ACHN (cell line): ENCODE data around the gene TRPV3.

Experiments
- DNase-seq: peaks from one replicate; pipeline ENCODE4 v3.0.0-alpha.2; 2015
- in situ Hi-C: cut with HindIII; loops from 2 replicates; pipeline ENCODE4 v1.10.0; 2017; ENCODE audit warnings: low sequenced_read_pairs, low pct_ligation_motif_present, low pct_unique_long_range_greater_than_20kb

TRPV3 gene

GRCh38 chr17:3553419-3554401 is 3.9 kb downstream of the TRPV3 start:
- DNase-seq, result no peak
- in situ Hi-C loops, result no loop called here

DNA sequence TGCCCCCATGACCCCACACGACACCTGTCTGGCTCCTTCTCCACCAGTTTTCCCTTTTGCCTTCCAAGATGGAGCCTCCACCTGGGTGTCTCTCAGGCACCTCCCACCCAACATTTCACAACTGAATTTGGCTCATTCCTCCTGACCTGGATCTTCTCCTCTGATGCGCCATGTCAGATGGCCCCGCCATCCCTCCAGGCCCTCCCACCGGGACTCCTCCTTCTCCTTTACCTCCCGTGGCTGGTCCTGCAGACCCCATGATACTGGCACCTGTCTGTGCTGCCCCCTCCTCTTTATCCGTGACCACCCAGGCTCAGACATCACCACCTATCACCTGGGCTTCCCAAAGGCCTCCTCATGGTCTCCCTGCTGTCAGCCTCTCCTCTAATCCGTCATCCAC is 4.7 kb downstream of the TRPV3 start:
- in situ Hi-C loops, result no loop called here
- DNase-seq, result no peak

- in situ Hi-C loops, result no loop called here
- DNase-seq, result no peak
These were observed 6.4 kb downstream of the TRPV3 start for GRCh38 chr17:3551189-3551588.

DNA sequence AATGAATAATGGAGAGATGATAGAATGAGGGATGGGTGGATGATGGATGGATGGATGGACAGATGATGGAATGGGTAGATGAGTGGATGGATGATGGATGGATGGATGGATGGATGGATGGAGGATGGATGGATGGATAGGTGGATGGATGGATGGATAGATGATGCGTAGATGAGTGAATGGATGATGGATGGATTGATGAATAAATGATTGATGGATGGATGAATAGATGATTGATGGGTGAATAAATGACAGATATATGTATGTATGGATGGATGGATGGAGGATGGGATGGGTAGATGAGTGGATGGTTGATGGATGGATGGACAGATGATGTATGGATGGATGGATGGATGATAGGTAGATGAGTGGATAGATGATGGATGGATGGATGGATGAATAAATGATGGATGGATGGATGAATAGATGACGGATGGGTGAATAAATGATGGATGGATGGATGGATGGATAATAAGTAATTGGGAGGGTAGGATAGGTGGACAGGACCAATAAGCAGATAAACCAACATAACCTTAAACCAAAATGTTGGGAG is 7.9 kb downstream of the TRPV3 start:
- no peak for DNase-seq
- in situ Hi-C loops, result no loop called here

- in situ Hi-C loops, result no loop called here
- DNase-seq, result no peak
These were observed 10.0 kb downstream of the TRPV3 start for GRCh38 chr17:3547628-3548027.

GRCh38 chr17:3546997-3547396 is 10.6 kb downstream of the TRPV3 start:
- in situ Hi-C loops, result no loop called here

GRCh38 chr17:3546521-3546920 is 11.1 kb downstream of the TRPV3 start:
- DNase-seq, result no peak
- in situ Hi-C loops, result no loop called here

More at GRCh38 chr17:3546997-3547396, 10.6 kb downstream of the TRPV3 start:
- DNase-seq, result no peak

GRCh38 chr17:3545151-3545550 is 12.5 kb downstream of the TRPV3 start:
- DNase-seq, result no peak
- in situ Hi-C loops, result no loop called here

DNA sequence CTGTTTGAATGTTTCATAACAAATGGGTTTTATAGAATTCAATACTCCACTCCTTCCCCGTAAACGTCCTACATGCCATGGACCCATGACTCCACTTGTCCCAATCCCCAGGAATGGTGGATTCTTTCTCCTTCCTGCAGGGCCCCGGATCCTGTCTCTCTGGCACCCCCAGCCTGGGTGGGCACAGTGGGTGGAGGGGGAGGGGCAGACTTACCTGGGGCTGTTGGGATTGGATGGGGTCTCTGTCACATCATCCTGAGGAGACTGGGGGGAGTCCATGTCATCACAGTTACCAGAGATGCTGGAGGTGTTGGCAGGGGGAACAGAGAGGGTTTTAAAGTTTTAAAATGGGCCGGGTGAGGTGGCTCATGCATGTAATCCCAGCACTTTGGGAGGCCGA is 13.2 kb downstream of the TRPV3 start:
- DNase-seq, result no peak

GRCh38 chr17:3543453-3543852 is 14.2 kb downstream of the TRPV3 start:
- in situ Hi-C loops, result no loop called here
- DNase-seq, result no peak

More for the DNA sequence above, 13.2 kb downstream of the TRPV3 start:
- in situ Hi-C loops, result no loop called here

DNA sequence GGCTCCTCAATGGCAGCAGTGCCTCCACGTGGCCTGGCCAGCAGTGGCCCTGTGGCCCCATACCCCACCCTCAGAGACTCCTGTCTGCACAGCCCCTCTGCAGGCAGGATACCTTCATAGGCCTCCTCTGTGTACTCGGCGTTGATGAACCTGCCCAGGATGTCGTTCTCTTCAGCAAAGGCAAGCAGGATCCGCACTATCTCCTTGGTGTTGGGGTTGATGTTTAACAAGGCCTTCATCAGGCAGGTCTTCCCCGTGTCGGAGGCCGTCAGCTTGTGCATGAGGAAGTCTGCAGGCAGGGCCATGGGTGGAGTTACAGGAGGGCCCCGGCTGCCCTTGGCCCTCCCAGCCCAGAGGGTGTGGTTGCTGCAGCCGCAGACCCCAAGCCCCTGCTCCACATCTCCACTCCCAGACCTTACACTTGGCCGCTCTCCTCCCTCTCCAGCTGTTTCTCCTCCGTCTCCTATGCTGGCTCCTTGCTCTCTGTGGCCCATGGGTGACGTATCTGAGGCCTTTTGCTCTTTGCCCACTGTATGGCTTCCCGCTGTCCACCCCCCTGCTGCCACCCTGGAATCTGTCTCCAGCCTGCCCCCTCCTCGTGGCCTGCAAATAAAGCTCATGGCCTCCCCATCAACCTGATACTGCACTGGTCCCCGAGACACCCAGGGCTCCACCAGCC is 15.1 kb downstream of the TRPV3 start:
- in situ Hi-C loops, result no loop called here
- no peak for DNase-seq

GRCh38 chr17:3539881-3540540 is 17.6 kb downstream of the TRPV3 start:
- in situ Hi-C loops, result no loop called here
- DNase-seq, result no peak

- in situ Hi-C loops, result no loop called here
- DNase-seq, result no peak
These were observed 20.9 kb downstream of the TRPV3 start for GRCh38 chr17:3536716-3537115.

GRCh38 chr17:3535253-3535995 is 22.2 kb downstream of the TRPV3 start:
- DNase-seq, result peak; percentile 74
- in situ Hi-C loops, result no loop called here

DNA sequence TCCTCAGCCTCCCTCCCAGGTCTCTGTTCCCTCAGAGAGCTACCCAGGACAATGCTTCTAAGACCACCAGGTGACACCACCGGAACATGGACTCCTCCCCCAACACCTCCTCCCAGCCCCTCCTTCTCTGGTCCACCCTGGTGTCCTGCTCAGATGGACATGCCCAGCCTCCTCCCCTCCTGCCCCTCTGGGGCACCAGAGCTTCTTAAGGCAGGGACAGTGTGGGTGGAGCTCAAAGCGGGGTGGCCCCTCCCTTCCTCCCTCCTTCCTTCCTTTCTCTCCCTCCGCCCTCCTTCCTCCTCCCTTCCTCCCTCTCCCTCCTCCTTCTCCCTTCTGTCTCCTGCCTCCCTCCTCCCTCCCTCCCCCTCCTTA is 22.7 kb downstream of the TRPV3 start:
- DNase-seq, result peak; percentile 48
- in situ Hi-C loops, result no loop called here

- DNase-seq, result no peak
- in situ Hi-C loops, result no loop called here
These were observed 23.9 kb downstream of the TRPV3 start for GRCh38 chr17:3533752-3534151.

- in situ Hi-C loops, result no loop called here
- DNase-seq, result no peak
These were observed 24.8 kb downstream of the TRPV3 start for GRCh38 chr17:3532859-3533142.

DNA sequence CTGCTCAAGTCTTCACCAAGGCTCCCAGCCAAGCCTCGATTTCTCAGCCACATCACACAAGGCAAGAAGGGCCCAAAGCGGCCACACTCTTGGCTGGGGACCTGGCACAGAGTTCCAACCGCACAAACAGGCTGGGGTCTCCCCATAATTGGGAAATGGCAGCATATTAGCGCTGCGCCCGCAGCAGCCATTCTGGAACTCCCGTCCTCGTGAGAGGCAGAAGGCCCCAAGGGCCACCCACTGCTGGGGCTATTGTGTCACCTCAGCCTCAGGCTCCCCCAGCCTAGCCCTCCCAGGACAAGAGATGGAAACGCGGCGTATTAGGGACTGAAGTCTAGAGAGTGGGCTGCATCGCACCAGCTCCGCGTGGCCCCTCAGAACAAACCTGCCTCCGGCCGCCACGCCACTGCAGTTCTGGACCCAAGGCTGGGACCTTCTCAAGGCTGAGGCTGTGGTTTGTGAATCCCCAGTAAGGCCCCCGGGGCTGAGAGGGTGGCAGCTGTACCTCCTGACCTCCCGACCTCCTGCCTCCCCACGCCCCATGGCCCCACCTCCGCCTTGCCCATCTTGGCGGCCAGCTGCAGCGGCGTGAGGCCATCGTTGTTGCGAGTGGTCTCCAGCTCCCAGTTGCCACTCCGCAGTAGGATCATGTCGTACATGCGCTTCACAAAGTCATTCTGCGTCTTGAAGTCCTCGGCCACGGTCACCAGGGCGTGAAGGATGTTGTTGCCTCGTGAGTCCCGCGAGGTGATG is 25.3 kb downstream of the TRPV3 start:
- no peak for DNase-seq
- in situ Hi-C loops, result no loop called here
